IMR-90 (cell line): ENCODE data around the gene NOVA2. TPM values are rescaled to one million over a fixed set of nuclear protein-coding genes. Genes with fewer than 3 reads are reported as not detected.

Experiments used
- ATAC-seq: fragments of 200-7000 bp; cut with Tn5 transposase; 2 replicates; pipeline ENCODE4 v1.9.1; 2020; ENCODE audit warnings: low read depth, mild to moderate bottlenecking, moderate library complexity
- BruUV-seq: library from RNA; stranded (reverse); fragments of 400-500 nt; replicated peaks from 2 replicates; lab custom pipeline; 2021; lab: Mats Ljungman, UMichigan
- CTCF ChIA-PET: fragments of 300-600 bp; formaldehyde crosslinking; extraction: SDS; loops from one replicate; lab custom pipeline; 2021; ENCODE audit warnings: antibody characterized with exemption; lab: Yijun Ruan, JAX
- POLR2A ChIA-PET: fragments of 300-600 bp; sonication (Branson Sonifier 250); formaldehyde crosslinking; loops from one replicate; lab custom pipeline; 2022; ENCODE audit warnings: antibody characterized with exemption; ENCODE audit not compliant: unreplicated experiment; lab: Charles Lee
- DNase-seq: peaks from one replicate; pipeline ENCODE4 v3.0.0; 2013
- H2AFZ ChIP-seq: replicated peaks from 2 replicates; pipeline ENCODE3; 2013; ENCODE audit warnings: low read length, mild to moderate bottlenecking; ENCODE audit not compliant: poor library complexity
- H2AK5ac ChIP-seq: 2 replicates; pipeline ENCODE4 v1.6.1; 2013; ENCODE audit warnings: low read depth, low read length, inconsistent platforms
- H2AK9ac ChIP-seq: replicated peaks from 2 replicates; pipeline ENCODE3; 2013; ENCODE audit warnings: mild to moderate bottlenecking, low read depth, low read length, moderate library complexity; ENCODE audit not compliant: poor library complexity
- H2BK120ac ChIP-seq: 2 replicates; pipeline ENCODE4 v1.6.1; 2013; ENCODE audit warnings: low read depth, low read length, inconsistent platforms
- H2BK15ac ChIP-seq: 3 replicates; pipeline ENCODE4 v1.6.1; 2013; ENCODE audit warnings: low read depth, low read length, inconsistent platforms
- H2BK20ac ChIP-seq: 2 replicates; pipeline ENCODE4 v1.6.1; 2013; ENCODE audit warnings: low read depth, mild to moderate bottlenecking, inconsistent platforms, low read length, moderate library complexity
- H2BK5ac ChIP-seq: 2 replicates; pipeline ENCODE4 v1.6.1; 2013; ENCODE audit warnings: mild to moderate bottlenecking, low read depth, low read length, inconsistent platforms; ENCODE audit not compliant: poor library complexity, severe bottlenecking
- H3K14ac ChIP-seq: replicated peaks from 2 replicates; pipeline ENCODE4 v1.6.1; 2013; ENCODE audit warnings: low read depth, low read length, inconsistent platforms
- H3K18ac ChIP-seq: 2 replicates; pipeline ENCODE4 v1.6.1; 2013; ENCODE audit warnings: low read depth, low read length, control low read depth
- H3K23ac ChIP-seq: 2 replicates; pipeline ENCODE4 v1.6.1; 2013; ENCODE audit warnings: low read depth, low read length, inconsistent platforms
- H3K27ac ChIP-seq: 2 replicates; pipeline ENCODE4 v1.5.1; 2013; ENCODE audit warnings: mild to moderate bottlenecking, control low read depth, low read length; ENCODE audit not compliant: insufficient read depth
- H3K27me3 ChIP-seq: 2 replicates; pipeline ENCODE4 v1.6.1; 2013; ENCODE audit warnings: low read length; ENCODE audit not compliant: control insufficient read depth, insufficient read depth
- H3K36me3 ChIP-seq: 2 replicates; pipeline ENCODE4 v1.6.1; 2013; ENCODE audit warnings: low read length, mixed read lengths; ENCODE audit not compliant: control insufficient read depth, insufficient read depth
- H3K4ac ChIP-seq: 2 replicates; pipeline ENCODE4 v1.6.1; 2013; ENCODE audit warnings: low read depth, low read length, inconsistent platforms
- H3K4me1 ChIP-seq: 2 replicates; pipeline ENCODE4 v1.6.1; 2013; ENCODE audit warnings: low read length, mixed read lengths; ENCODE audit not compliant: control insufficient read depth, insufficient read depth
- H3K4me2 ChIP-seq: 2 replicates; pipeline ENCODE4 v1.6.1; 2013; ENCODE audit warnings: low read depth, mild to moderate bottlenecking, control low read depth, low read length, moderate library complexity
- H3K4me3 ChIP-seq: 2 replicates; pipeline ENCODE4 v1.5.1; 2013; ENCODE audit warnings: low read depth, mild to moderate bottlenecking, control low read depth, low read length, moderate library complexity; ENCODE audit not compliant: insufficient read depth
- H3K56ac ChIP-seq: 2 replicates; pipeline ENCODE4 v1.6.1; 2013; ENCODE audit warnings: low read length, inconsistent platforms; ENCODE audit not compliant: insufficient read depth; ENCODE audit errors: extremely low read depth
- H3K79me1 ChIP-seq, 2 experiments: 2 replicates each; pipeline ENCODE4 v1.6.1; 2013; ENCODE audit warnings: low read length in 2 of 2, inconsistent platforms in 1 of 2, low read depth in 1 of 2
- H3K9ac ChIP-seq: 2 replicates; pipeline ENCODE4 v1.6.1; 2013; ENCODE audit warnings: low read depth, low read length, control low read depth
- H3K9me1 ChIP-seq: 2 replicates; pipeline ENCODE4 v1.6.1; 2013; ENCODE audit warnings: low read length, inconsistent platforms; ENCODE audit not compliant: insufficient read depth
- H3K9me3 ChIP-seq: 2 replicates; pipeline ENCODE4 v1.6.1; 2013; ENCODE audit warnings: low read length; ENCODE audit not compliant: control insufficient read depth, insufficient read depth
- H4K20me1 ChIP-seq: 2 replicates; pipeline ENCODE4 v1.6.1; 2013; ENCODE audit warnings: low read length, inconsistent platforms; ENCODE audit not compliant: insufficient read depth
- H4K5ac ChIP-seq: 2 replicates; pipeline ENCODE4 v1.6.1; 2013; ENCODE audit warnings: mild to moderate bottlenecking, low read depth, low read length, control low read depth
- H4K8ac ChIP-seq, 2 experiments: 2 replicates each; pipeline ENCODE4 v1.6.1; 2013; ENCODE audit warnings: low read depth in 2 of 2, low read length in 2 of 2, control low read depth in 1 of 2, inconsistent platforms in 1 of 2
- H4K91ac ChIP-seq: 2 replicates; pipeline ENCODE4 v1.6.1; 2013; ENCODE audit warnings: low read depth, low read length, inconsistent platforms; ENCODE audit not compliant: insufficient read depth
- BHLHE40 ChIP-seq: fragments of 150-350 bp; IDR thresholded peaks from 2 replicates; pipeline ENCODE4 v1.6.1; 2016; ENCODE audit warnings: mild to moderate bottlenecking, low read depth, low read length
- CEBPB ChIP-seq: IDR thresholded peaks from 2 replicates; pipeline ENCODE4 v1.6.1; 2012; ENCODE audit warnings: low read depth, low read length, improper control_type of control experiment
- CHD1 ChIP-seq: IDR thresholded peaks from 2 replicates; pipeline ENCODE4 v1.6.1; 2012; ENCODE audit warnings: low read depth, low read length, improper control_type of control experiment
- CTCF ChIP-seq: conservative IDR thresholded peaks from 2 replicates; pipeline ENCODE4 v1.5.1; 2012; ENCODE audit warnings: mild to moderate bottlenecking, low read depth, low read length, improper control_type of control experiment
- MAFK ChIP-seq: IDR thresholded peaks from 2 replicates; pipeline ENCODE4 v1.6.1; 2012; ENCODE audit warnings: low read depth, low read length, improper control_type of control experiment
- MXI1 ChIP-seq: IDR thresholded peaks from 2 replicates; pipeline ENCODE4 v1.6.1; 2012; ENCODE audit warnings: low read depth, mild to moderate bottlenecking, low read length, moderate library complexity, borderline replicate concordance
- POLR2A ChIP-seq: IDR thresholded peaks from 2 replicates; pipeline ENCODE4 v1.6.1; 2012; ENCODE audit warnings: mild to moderate bottlenecking, low read depth, low read length
- RCOR1 ChIP-seq: IDR thresholded peaks from 2 replicates; pipeline ENCODE4 v1.6.1; 2012; ENCODE audit warnings: mild to moderate bottlenecking, low read length, improper control_type of control experiment; ENCODE audit not compliant: insufficient replicate concordance
- RFX5 ChIP-seq: IDR thresholded peaks from 2 replicates; pipeline ENCODE4 v1.8.0; 2012; ENCODE audit warnings: low read depth, mild to moderate bottlenecking, low read length, moderate library complexity
- SMC3 ChIP-seq: fragments of 150-350 bp; IDR thresholded peaks from 2 replicates; pipeline ENCODE4 v1.6.1; 2016; ENCODE audit warnings: low read depth, mild to moderate bottlenecking, antibody characterized with exemption, low read length, moderate library complexity
- USF2 ChIP-seq: fragments of 150-350 bp; IDR thresholded peaks from 2 replicates; pipeline ENCODE4 v1.6.1; 2017; ENCODE audit warnings: mild to moderate bottlenecking, antibody characterized with exemption, low read length, low read depth
- WGBS, 2 experiments: methylation state at CpG; one replicate each; pipeline versions ENCODE4 v1.1.5 to v1.1.7; 2013; ENCODE audit warnings: missing lambda C conversion rate in 2 of 2; ENCODE audit not compliant: insufficient read length in 1 of 2; ENCODE audit errors: extremely low coverage in 2 of 2; 5-methylcytosine and 5-hydroxymethylcytosine counted together
- dilution Hi-C: fragments of 300-500 bp; cut with HindIII; formaldehyde crosslinking; loops from one replicate; pipeline ENCODE4 v1.14.3; 2018; ENCODE audit warnings: low sequenced_read_pairs; ENCODE audit not compliant: unreplicated experiment
- in situ Hi-C: fragments of 300-500 bp; cut with MboI; formaldehyde crosslinking; loops from 3 replicates; pipeline ENCODE4 v1.14.3; 2019; ENCODE audit warnings: low sequenced_read_pairs, inconsistent platforms, mixed read lengths
- intact Hi-C: fragments of 100-400 bp; cut with micrococcal nuclease; formaldehyde crosslinking; loops from 2 replicates; pipeline ENCODE4 v1.10.0; 2022
- polyA plus RNA-seq, 3 experiments: library from polyadenylated mRNA; depleted of rRNA; stranded (reverse); fragments of >200 nt; gene quantifications; 2 replicates each; pipeline ENCODE4 v1.2.3, GENCODE V29; 2012; ENCODE audit warnings: low replicate concordance in 1 of 3
- total RNA-seq: library from RNA; depleted of rRNA; stranded (reverse); fragments of >200 nt; gene quantifications from 2 replicates; pipeline ENCODE4 v1.2.3, GENCODE V29; 2012

NOVA2 gene
- total and polyA plus RNA-seq, 2 of the 4 experiments (the other 2 are of a cell fraction): 0.03 TPM; not detected in 1

DNA sequence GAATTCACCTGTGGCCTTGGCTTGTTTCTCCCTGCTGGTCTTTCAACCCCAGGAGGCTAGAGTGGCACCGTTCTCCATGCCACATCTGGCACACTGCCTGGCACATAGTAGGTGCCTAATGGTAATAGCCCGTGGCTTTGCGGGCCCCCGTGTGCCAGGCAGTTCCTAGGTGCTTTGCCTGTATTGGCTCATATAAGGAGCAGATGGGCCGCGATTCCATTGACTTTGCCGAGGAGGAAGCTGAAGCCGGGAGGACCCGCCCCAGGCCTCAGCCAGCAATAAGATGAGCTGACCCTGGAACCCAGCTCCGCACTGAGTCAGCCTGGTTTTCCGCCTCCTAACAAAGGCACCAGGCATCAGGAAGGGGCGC, 48.4 kb upstream of the NOVA2 start (continued):
- TF ChIP-seq SMC3 (no peak), BHLHE40 (no peak), POLR2A (no peak), RFX5 (no peak), CEBPB (no peak)

DNA sequence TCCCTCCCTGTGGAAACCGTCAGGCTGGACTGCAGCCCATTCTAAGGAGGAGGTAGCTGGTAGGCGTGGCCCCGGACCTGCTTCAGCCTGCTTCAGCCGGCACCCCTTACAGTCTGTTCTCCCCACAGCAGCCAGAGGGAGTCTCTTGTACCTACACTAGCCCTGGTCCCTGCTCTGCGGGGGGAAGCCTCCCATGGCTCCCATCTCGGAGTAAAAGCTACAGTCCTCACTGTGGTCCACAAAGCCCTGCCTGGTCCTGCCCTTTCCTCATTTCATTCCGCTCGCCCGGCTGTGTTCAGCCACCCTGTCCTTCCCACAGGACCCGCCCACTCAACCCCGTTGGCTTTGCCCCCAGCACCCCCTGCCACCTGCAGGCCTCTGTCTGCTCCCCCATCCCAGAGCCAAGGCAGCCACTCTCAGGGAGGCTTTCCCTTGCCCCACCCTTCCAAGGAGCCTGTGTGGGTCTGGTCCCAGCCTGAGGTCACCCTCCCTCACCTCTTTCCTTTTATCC, 47.9 kb upstream of the NOVA2 start:
- no peak overlapping the region for H3K4me2 ChIP-seq
- ATAC-seq: no peak
- H3K4ac ChIP-seq: no peak overlapping the region
- no peaks in the 10 kb centered on the region for H3K9me3 ChIP-seq
- intact Hi-C loops: no loop called here
- H3K4me1 ChIP-seq: no peaks in the 10 kb centered on the region
- ChIA-PET CTCF (no interaction called here), POLR2A (no interaction called here)
- H2AK9ac ChIP-seq: no peak overlapping the region
- H4K91ac ChIP-seq: no peak overlapping the region
- H2BK20ac ChIP-seq: no peak overlapping the region
- no peaks in the 10 kb centered on the region for H3K36me3 ChIP-seq
- 60% methylated on average over 1 of the region's 11 CpGs; no CpG with 5 or more reads in 1 of the 2 experiments for WGBS, 2 experiments
- H3K18ac ChIP-seq: no peak overlapping the region
- no peaks in the 10 kb centered on the region for H3K79me1 ChIP-seq
- TF ChIP-seq MXI1: no peak
- no peak for TF ChIP-seq CTCF
- no peak for TF ChIP-seq CHD1
- TF ChIP-seq RCOR1: no peak
- TF ChIP-seq MAFK: no peak
- no peak for TF ChIP-seq CEBPB
- TF ChIP-seq USF2: no peak
- in situ Hi-C loops: loop anchor here (10.0 kb wide), 1 partner anchor 53 kb away; no protein-coding TSS in a partner anchor
- H4K5ac ChIP-seq: no peak overlapping the region
- H3K27ac ChIP-seq: no peak overlapping the region
- H3K14ac ChIP-seq: no peak overlapping the region
- H3K9me1 ChIP-seq: 0 out of 2 replicates have a peak, but pooled peaks cover 3% of the 10 kb centered on the region
- no peak overlapping the region for H3K9ac ChIP-seq
- H3K27me3 ChIP-seq: peaks cover 2% of the 10 kb centered on the region; the same call in 1 of the 2 replicates
- no peak overlapping the region for H4K8ac ChIP-seq
- no peak overlapping the region for H2AFZ ChIP-seq
- H3K23ac ChIP-seq: no peak overlapping the region
- no peak for DNase-seq
- H2BK120ac ChIP-seq: no peak overlapping the region
- dilution Hi-C loops: no loop called here
- H2BK5ac ChIP-seq: no peak overlapping the region
- H3K4me3 ChIP-seq: no peak overlapping the region
- no TSS peak for BruUV-seq
- H4K20me1 ChIP-seq: peaks cover 4% of the 10 kb centered on the region; the same call in 1 of the 2 replicates
- no peak overlapping the region for H2AK5ac ChIP-seq
- no peak overlapping the region for H3K56ac ChIP-seq
- no peak overlapping the region for H2BK15ac ChIP-seq
